ENCODE results near the gene MAB21L4. TPM values are rescaled to one million over a fixed set of nuclear protein-coding genes. Genes with fewer than 3 reads are reported as not detected.

Gene MAB21L4
- total and polyA plus RNA-seq, 2 of the 8 experiments (the other 6 are each of a cell fraction or from before 2014, with no cell fraction given): 0.11 TPM; not detected in 1

GRCh38 chr2:240886023-240886565 lies 9.9 kb downstream of the MAB21L4 start:
- POLR2A ChIA-PET (ENCODE audit: partially characterized antibody): no interaction called here
- Histone ChIP-seq H2AFZ (ENCODE audit: low read length) (no peak overlapping the region), H3K4ac (replicated peaks; ENCODE audit: insufficient read length, low read depth, low read length) (no peak overlapping the region), H3K27ac (ENCODE audit: low read depth, low read length) (no peak overlapping the region), H3K23ac (ENCODE audit: insufficient read length) (no peak overlapping the region), H3K79me2 (ENCODE audit: control insufficient read depth in 1 of 2, insufficient read depth in 2 of 2, low read length in 2 of 2) (no peaks in the 10 kb centered on the region), H4K8ac (ENCODE audit: extremely low read depth, insufficient read depth, low read length) (no peak overlapping the region), H3K14ac (ENCODE audit: insufficient read length) (no peak overlapping the region), H2BK20ac (ENCODE audit: low read length) (no peak overlapping the region), H3K79me1 (ENCODE audit: low read depth, low read length) (no peaks in the 10 kb centered on the region), H3K4me3 (ENCODE audit: extremely low read depth in 1 of 4, insufficient read depth in 2 of 4, low read depth in 3 of 4, low read length in 4 of 4) (no peak overlapping the region), H4K20me1 (replicated peaks in 1 of 2; ENCODE audit: control insufficient read depth in 1 of 2, insufficient read depth in 2 of 2, low read length in 2 of 2) (no peaks in the 10 kb centered on the region), H2AK5ac (ENCODE audit: low read depth, low read length) (no peak overlapping the region), H2BK15ac (ENCODE audit: low read length) (no peak overlapping the region), H3K9ac (replicated peaks in 1 of 4; ENCODE audit: extremely low read depth in 1 of 4, low read depth in 3 of 4, low read length in 3 of 4) (no peak overlapping the region), H4K5ac (ENCODE audit: insufficient read length, low read depth, low read length) (no peak overlapping the region), H4K91ac (replicated peaks; ENCODE audit: insufficient read length, low read length) (no peak overlapping the region), H2BK12ac (ENCODE audit: low read depth, low read length) (no peak overlapping the region), H3K36me3 (ENCODE audit: control insufficient read depth in 2 of 4, insufficient read depth in 4 of 4, low read length in 3 of 4) (no peaks in the 10 kb centered on the region), H3K4me2 (ENCODE audit: insufficient read depth in 1 of 2, low read depth in 2 of 2, low read length in 2 of 2) (no peak overlapping the region), H3K27me3 (replicated peaks in 1 of 4; ENCODE audit: control insufficient read depth in 3 of 4, extremely low read depth in 1 of 4, insufficient read depth in 3 of 4, low read length in 3 of 4) (no peaks in the 10 kb centered on the region), H2BK5ac (ENCODE audit: low read depth, low read length) (no peak overlapping the region), H3K56ac (replicated peaks; ENCODE audit: insufficient read length, low read depth, low read length) (no peak overlapping the region), H2BK120ac (replicated peaks; ENCODE audit: low read depth, low read length) (no peak overlapping the region), H3K23me2 (ENCODE audit: low read depth, low read length) (no peaks in the 10 kb centered on the region), H3K18ac (ENCODE audit: extremely low read depth, low read length) (no peak overlapping the region), H3K4me1 (replicated peaks in 1 of 4; ENCODE audit: control insufficient read depth in 3 of 4, insufficient read depth in 4 of 4, low read length in 3 of 4) (no peaks in the 10 kb centered on the region; a peak in 2 of 7 replicates), H3K9me3 (ENCODE audit: insufficient read depth in 2 of 2, low read depth in 1 of 2, low read length in 1 of 2) (no peaks in the 10 kb centered on the region)
- CTCF ChIA-PET (ENCODE audit: partially characterized antibody): interaction anchor here (1.0 kb wide), 1 partner anchor 28 kb away, joined by 3 read pairs; no protein-coding TSS in a partner anchor
- TF ChIP-seq SRF (IDR thresholded peaks at IDR 0.05; ENCODE audit: low read depth, low read length) (no peak), EGR1 (IDR thresholded peaks at IDR 0.05; ENCODE audit: borderline replicate concordance, low read depth, low read length) (no peak), RNF2 (IDR thresholded peaks at IDR 0.05; ENCODE audit: borderline replicate concordance, low read depth, low read length, missing control alignments, poor library complexity, severe bottlenecking) (no peak), MAFK (IDR thresholded peaks at IDR 0.05; ENCODE audit: low read depth, low read length) (no peak), SIRT6 (IDR thresholded peaks at IDR 0.05; ENCODE audit: low read length) (no peak), ZNF274 (IDR thresholded peaks at IDR 0.05; ENCODE audit: borderline replicate concordance, extremely low read depth, low read length) (no peak), RBBP5 (IDR thresholded peaks at IDR 0.05; ENCODE audit: borderline replicate concordance, low read depth, low read length) (no peak), RXRA (IDR thresholded peaks at IDR 0.05; ENCODE audit: insufficient read depth, low read depth, low read length) (no peak), EZH2 (IDR thresholded peaks at IDR 0.05; ENCODE audit: low read depth, low read length, severe bottlenecking) (no peak), BACH1 (IDR thresholded peaks at IDR 0.05; ENCODE audit: low read length) (no peak)
- no peak for FAIRE-seq
- 97% methylated on average over 5 of the region's 5 CpGs; no CpG with 5 or more reads in 1 of the 2 experiments for WGBS, 2 experiments (ENCODE audit: extremely low coverage in 1 of 2, insufficient coverage in 1 of 2, insufficient read length in 1 of 2, insufficient replicate concordance in 2 of 2, low coverage in 1 of 2, low lambda C conversion rate in 2 of 2, missing lambda C conversion rate in 1 of 2)
- no peak for DNase-seq (ENCODE audit: low read depth in 1 of 2, low spot score in 2 of 2)

Measured in H1 (cell line).